Spleen (tissue), 11 donors: Measurements from ENCODE around the gene DPH2. TPM values are rescaled to one million over a fixed set of nuclear protein-coding genes. Genes with fewer than 3 reads are reported as not detected.

Experiments
- DNase-seq: peaks from one replicate; pipeline ENCODE4 v3.0.0-alpha.2; 2020
- H3K27ac ChIP-seq, 8 donors: fragments of 200-600 bp; sonication (generic) in 7 of 8; 1 replicate in 4 of 8; 2 replicates in 4 of 8; pipeline versions ENCODE4 v1.5.0 to v1.8.0; 2016 to 2021; ENCODE audit warnings: inconsistent platforms in 4 of 8, mild to moderate bottlenecking in 4 of 8, moderate library complexity in 1 of 8
- H3K27me3 ChIP-seq, 7 donors: fragments of 200-600 bp; sonication (generic) in 6 of 7; replicated peaks in 1 of 7; 1 replicate in 4 of 7; 2 replicates in 3 of 7; pipeline versions ENCODE4 v1.5.0 to v1.8.0; 2016 to 2021; ENCODE audit warnings: inconsistent platforms in 3 of 7, mild to moderate bottlenecking in 1 of 7
- H3K36me3 ChIP-seq, 6 donors: fragments of 200-600 bp; sonication (generic) in 5 of 6; 1 replicate in 4 of 6; 2 replicates in 2 of 6; pipeline versions ENCODE4 v1.5.0 to v1.8.0; 2016 to 2021; ENCODE audit warnings: inconsistent platforms in 2 of 6
- H3K4me1 ChIP-seq, 6 donors: fragments of 200-600 bp; sonication (generic) in 5 of 6; 1 replicate in 3 of 6; 2 replicates in 3 of 6; pipeline versions ENCODE4 v1.5.0 to v1.8.0; 2016 to 2021; ENCODE audit warnings: inconsistent platforms in 3 of 6
- H3K4me3 ChIP-seq, 8 donors: fragments of 200-600 bp; sonication (generic) in 7 of 8; 1 replicate in 4 of 8; 2 replicates in 4 of 8; pipeline versions ENCODE4 v1.5.0 to v1.8.0; 2016 to 2021; ENCODE audit warnings: inconsistent platforms in 4 of 8, mild to moderate bottlenecking in 4 of 8, moderate library complexity in 2 of 8
- H3K9me3 ChIP-seq, 8 donors: fragments of 200-600 bp; sonication (generic) in 7 of 8; 1 replicate in 4 of 8; 2 replicates in 4 of 8; pipeline versions ENCODE4 v1.5.0 to v1.8.0; 2016 to 2021; ENCODE audit warnings: inconsistent platforms in 4 of 8
- CTCF ChIP-seq, 11 experiments: fragments of 200-600 bp in 7 of 11; fragments of 450-650 bp in 4 of 11; sonication (generic) in 4 of 11; IDR thresholded peaks in 8 of 11; conservative IDR thresholded peaks in 3 of 11; 1 replicate in 7 of 11; 2 replicates in 4 of 11; pipeline versions ENCODE4 v1.4.0 to v1.8.0; 2016 to 2021; ENCODE audit warnings: antibody characterized with exemption in 11 of 11, inconsistent platforms in 4 of 11, mild to moderate bottlenecking in 1 of 11
- POLR2A ChIP-seq, 3 donors: fragments of 450-650 bp; IDR thresholded peaks; one replicate each; pipeline ENCODE4 v1.5.1; 2017; ENCODE audit warnings: antibody characterized with exemption in 3 of 3, mild to moderate bottlenecking in 1 of 3
- POLR2AphosphoS5 ChIP-seq, 3 donors: sonication (generic); formaldehyde crosslinking; IDR thresholded peaks; one replicate each; pipeline ENCODE4 v1.5.1; 2017; ENCODE audit warnings: antibody characterized with exemption in 3 of 3
- WGBS, 5 donors: extraction: QIAGEN DNeasy Blood & Tissue Kit in 3 of 5; methylation state at CpG; one replicate each; pipeline versions ENCODE4 v1.1.5 to v1.1.7; 2013 to 2018; 5-methylcytosine and 5-hydroxymethylcytosine counted together
- intact Hi-C: fragments of 100-400 bp; cut with DNase I; formaldehyde crosslinking; loops from one replicate; pipeline ENCODE4 v1.15.0; 2023; ENCODE audit warnings: low total_unique reads
- polyA plus RNA-seq, 3 donors: library from polyadenylated mRNA; stranded (reverse); fragments of 200-250 nt; gene quantifications; one replicate each; pipeline ENCODE4 v1.2.1, GENCODE V29; 2013
- total RNA-seq, 7 donors: library from RNA; depleted of rRNA in 3 of 7; stranded (reverse); fragments of >200 nt in 3 of 7; fragmentation: NEBNext Ultra II Directional in 4 of 7; extraction: Animal tissue kit (Norgen Biotek cat#: 25700) in 4 of 7; gene quantifications; one replicate each; pipeline versions ENCODE4 v1.1.0 to v1.2.1, GENCODE V29; 2016 to 2021
- donor health status: healthy with polysubstance abuse.
- donor health status: DM: no; HTN: no; CAD: no; lungs with moderate emphysema.
- donor health status: DM: no; HTN: no; CAD: no.
- donor health status: Bipolar disorder and iron deficiency.
- donor health status: healthy.
- donor health status: DM: no; HTN: no; CAD: no.
- donor health status: DM: yes; HTN: yes; CAD: no.

DPH2 gene
- total and polyA plus RNA-seq, 10 donors = 15.7 to 36.5 (median 24.5) TPM

- TF ChIP-seq CTCF (IDR thresholded peaks at IDR 0.05 in 8 of 11, conservative IDR thresholded peaks at IDR 0.05 in 3 of 11) (no peak), POLR2A (IDR thresholded peaks at IDR 0.05) (no peak), POLR2AphosphoS5 (IDR thresholded peaks at IDR 0.05) (no peak)
- peaks cover 0 to 42% (median 26%) of the 10 kb centered on the region in 6 donors for H3K36me3 ChIP-seq
- no peaks in the 10 kb centered on the region for H3K9me3 ChIP-seq
- peaks cover 31 to 74% (median 61%) of the 10 kb centered on the region in 6 donors for H3K4me1 ChIP-seq
- H3K27me3 ChIP-seq = peaks cover 0 to 6% (median 0%) of the 10 kb centered on the region in 7 donors
- 92 to 96% (median 93%) methylated on average over 8 of the region's 8 CpGs for WGBS, 5 donors
- intact Hi-C loops = no loop called here
- H3K4me3 ChIP-seq = peak overlapping the region in 2 of 8 donors; percentile 77 to 87
- peak; percentile 72 for DNase-seq
- H3K27ac ChIP-seq = no peak overlapping the region
Measured at GRCh38 chr1:43976890-43977289, 7.1 kb downstream of the DPH2 start.

- Histone ChIP-seq H3K27me3 (peaks cover 0 to 6% (median 0%) of the 10 kb centered on the region in 7 donors), H3K27ac (peak overlapping the region in 2 of 8 donors; percentile 55 to 65), H3K36me3 (peaks cover 0 to 35% (median 19%) of the 10 kb centered on the region in 6 donors), H3K4me3 (peak overlapping the region in 1 of 8 donors; percentile 85), H3K4me1 (peaks cover 31 to 77% (median 61%) of the 10 kb centered on the region in 6 donors), H3K9me3 (no peaks in the 10 kb centered on the region)
- DNase-seq = no peak
- intact Hi-C loops = no loop called here
- WGBS, 5 donors = 82 to 90% (median 86%) methylated on average over 9 of the region's 9 CpGs
- TF ChIP-seq CTCF (IDR thresholded peaks at IDR 0.05 in 8 of 11, conservative IDR thresholded peaks at IDR 0.05 in 3 of 11) (no peak), POLR2AphosphoS5 (IDR thresholded peaks at IDR 0.05) (peak in 1 of 3 donors; percentile 10)
Measured at GRCh38 chr1:43977376-43978263, 7.8 kb downstream of the DPH2 start.

GRCh38 chr1:43978264-43978550, 8.4 kb downstream of the DPH2 start:
- intact Hi-C loops = no loop called here
- Histone ChIP-seq H3K4me3 (peak overlapping the region in 1 of 8 donors; percentile 85), H3K4me1 (peaks cover 31 to 83% (median 61%) of the 10 kb centered on the region in 6 donors), H3K9me3 (no peaks in the 10 kb centered on the region), H3K27ac (peak overlapping the region in 2 of 8 donors; percentile 55 to 65), H3K27me3 (peaks cover 0 to 6% (median 0%) of the 10 kb centered on the region in 7 donors), H3K36me3 (peaks cover 0 to 29% (median 16%) of the 10 kb centered on the region in 6 donors)
- TF ChIP-seq POLR2A (IDR thresholded peaks at IDR 0.05) (no peak), CTCF (IDR thresholded peaks at IDR 0.05 in 8 of 11, conservative IDR thresholded peaks at IDR 0.05 in 3 of 11) (no peak), POLR2AphosphoS5 (IDR thresholded peaks at IDR 0.05) (no peak)
- peak; percentile 66 for DNase-seq
- WGBS, 5 donors = 52 to 77% (median 67%) methylated on average over 4 to 5 of the region's 5 CpGs
